ENCODE results near the gene AIM2.

GRCh38 chr1:159014851-159015250, 61.7 kb downstream of the AIM2 start:
- TF ChIP-seq EZH2phosphoT487 (IDR thresholded peaks at IDR 0.05; ENCODE audit: insufficient read depth, low read depth) (no peak), EZH2 (IDR thresholded peaks at IDR 0.05; ENCODE audit: insufficient read depth, poor library complexity, severe bottlenecking) (no peak)

Measured in GM23248 (cell line).